SK-N-SH treated with all-trans-retinoic acid at 6 μM for 48 hours (cell line): ENCODE results near the gene SOHLH1.

Experiments
- ARNTL ChIP-seq: fragments of 450-650 bp; formaldehyde crosslinking; IDR thresholded peaks from 2 replicates; pipeline ENCODE4 v1.5.0; 2020; ENCODE audit warnings: low read depth, mild to moderate bottlenecking, moderate library complexity, borderline replicate concordance
- GLIS3 ChIP-seq: fragments of 250-450 bp; sonication (Bioruptor Pico); IDR thresholded peaks from 2 replicates; pipeline ENCODE4 v1.5.0; 2020; ENCODE audit warnings: mild to moderate bottlenecking, moderate library complexity
- ISL1 ChIP-seq: fragments of 250-450 bp; sonication (Bioruptor Pico); IDR thresholded peaks from 2 replicates; pipeline ENCODE4 v2.1.2; 2022; ENCODE audit warnings: mild to moderate bottlenecking, moderate library complexity
- OSR1 ChIP-seq: fragments of 250-450 bp; sonication (Bioruptor Pico); IDR thresholded peaks from 2 replicates; pipeline ENCODE4 v1.8.0; 2022; ENCODE audit warnings: moderate library complexity, mild to moderate bottlenecking, inconsistent platforms
- SNAI2 ChIP-seq: fragments of 250-450 bp; sonication (Bioruptor Pico); IDR thresholded peaks from 2 replicates; pipeline ENCODE4 v1.5.0; 2020; ENCODE audit warnings: mild to moderate bottlenecking, moderate library complexity
- ZC3H10 ChIP-seq: fragments of 250-450 bp; sonication (Bioruptor Pico); IDR thresholded peaks from 2 replicates; pipeline ENCODE4 v1.5.1; 2021; ENCODE audit warnings: mild to moderate bottlenecking, moderate library complexity
- ZFP30 ChIP-seq: fragments of 450-650 bp; formaldehyde crosslinking; IDR thresholded peaks from 2 replicates; pipeline ENCODE4 v1.5.0; 2022; ENCODE audit warnings: mild to moderate bottlenecking, moderate library complexity

GRCh38 chr9:135673941-135674340 is 25.3 kb downstream of the SOHLH1 start:
- TF ChIP-seq GLIS3 (CRISPR knock-in tag) (no peak), OSR1 (CRISPR knock-in tag) (no peak), ARNTL (CRISPR knock-in tag) (no peak), ISL1 (CRISPR knock-in tag) (no peak), SNAI2 (CRISPR knock-in tag) (no peak), ZFP30 (CRISPR knock-in tag) (no peak), ZC3H10 (no peak)
